NCI-H82 treated with DMSO at 0.1 percent for 48 hours (cell line): ENCODE results near the gene PLCH1.

Source experiments
- DNase-seq: peaks from one replicate; lab custom pipeline; 2025; ENCODE audit not compliant: unreplicated experiment; lab: John Stamatoyannopoulos, UW

The PLCH1 gene

DNA sequence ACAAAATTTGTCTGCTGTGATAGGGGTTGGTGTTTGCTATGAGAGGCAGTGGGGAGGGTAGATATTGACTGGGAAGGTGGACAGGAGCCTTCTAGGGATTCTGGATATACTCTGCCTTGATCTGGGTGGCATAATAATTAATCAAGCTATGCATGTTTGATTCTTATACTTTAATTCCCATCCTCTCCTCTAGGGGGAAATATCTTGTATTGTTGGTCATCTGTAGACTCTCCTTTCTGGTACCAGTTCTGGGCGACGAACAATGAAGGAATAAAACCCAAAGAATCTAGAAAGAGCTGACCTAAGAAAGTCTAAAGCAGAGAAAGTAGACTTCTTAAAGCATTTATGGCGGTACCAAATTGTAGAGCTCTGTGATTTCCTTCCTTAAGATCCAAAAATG lies 253.2 kb downstream of the PLCH1 start:
- DNase-seq = peak; percentile 4

DNA sequence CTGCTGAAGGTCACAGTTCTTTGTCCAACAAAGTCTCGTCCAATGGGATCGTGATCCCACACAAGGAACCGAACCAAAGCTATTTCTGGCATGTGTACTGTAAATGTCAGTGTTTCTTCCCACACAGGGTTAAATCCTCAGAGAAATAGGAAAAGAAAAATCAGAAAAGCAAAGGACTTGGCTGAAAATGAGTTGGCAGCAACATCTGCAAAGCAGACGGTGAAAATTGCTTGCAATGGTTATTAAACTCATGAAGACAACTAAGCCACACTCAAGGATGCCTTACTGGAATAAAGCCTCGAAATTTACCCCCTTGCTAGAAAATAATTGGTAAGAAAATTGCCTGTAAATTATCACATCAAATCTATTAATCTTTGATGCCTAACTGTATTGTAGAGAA lies 256.2 kb downstream of the PLCH1 start:
- DNase-seq = no peak

DNA sequence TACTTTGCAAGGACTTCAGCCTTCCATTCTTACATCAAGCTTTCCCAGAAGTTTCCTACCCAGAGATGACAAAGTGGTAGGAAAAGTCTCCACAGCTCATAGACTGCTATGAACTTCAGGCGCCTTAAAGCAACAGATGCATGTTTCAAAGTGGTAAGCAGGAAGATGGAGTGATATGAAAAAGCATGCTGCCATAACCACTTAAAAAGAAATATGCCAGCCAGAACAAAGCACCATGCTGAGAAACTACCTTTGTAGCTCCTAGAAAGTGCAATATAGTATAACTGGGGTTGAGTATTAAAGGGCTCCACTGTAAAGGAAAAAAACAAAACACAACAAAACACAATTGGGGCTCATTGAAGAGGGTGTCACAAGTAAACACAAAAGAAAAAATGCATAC lies 259.0 kb downstream of the PLCH1 start:
- no peak for DNase-seq

DNA sequence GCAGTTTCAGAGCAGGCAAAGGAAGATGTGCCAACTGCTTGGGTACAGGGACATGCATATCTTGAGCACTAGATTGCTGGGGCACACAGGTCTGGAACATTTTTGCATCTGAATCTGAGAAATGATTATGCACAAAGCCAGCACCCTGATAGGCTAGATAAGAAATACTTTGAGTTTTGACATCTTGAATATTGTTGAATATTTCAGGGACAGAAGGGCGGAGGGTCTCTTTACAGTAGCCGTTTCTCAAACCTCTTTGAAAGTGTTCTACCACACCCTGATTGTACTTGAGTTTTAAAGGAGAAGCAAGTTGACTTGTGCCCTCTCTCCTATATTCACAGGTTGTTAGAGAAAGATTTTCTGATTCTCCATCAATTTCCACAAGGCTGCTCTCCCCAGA lies 263.3 kb downstream of the PLCH1 start:
- DNase-seq = no peak

DNA sequence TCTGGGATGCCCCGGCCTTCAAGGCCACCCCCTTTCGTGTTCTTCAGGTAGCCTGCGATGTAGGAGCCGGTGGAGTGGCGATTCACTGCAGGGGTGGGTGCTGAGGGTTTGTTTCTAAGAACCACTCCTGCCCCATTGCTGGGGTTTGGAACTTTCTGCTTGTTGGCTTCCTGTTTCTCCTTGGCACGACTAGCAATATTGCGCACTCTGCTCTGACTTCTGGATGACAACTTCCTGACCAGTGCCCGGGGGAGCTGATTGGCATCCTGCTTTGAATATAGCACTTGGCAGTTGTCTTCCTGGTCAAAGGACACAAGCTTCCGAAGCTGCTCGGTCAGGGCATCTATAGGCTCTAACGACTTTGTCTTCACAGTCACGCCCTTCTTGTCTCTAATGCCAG lies 263.8 kb downstream of the PLCH1 start:
- DNase-seq = no peak

DNA sequence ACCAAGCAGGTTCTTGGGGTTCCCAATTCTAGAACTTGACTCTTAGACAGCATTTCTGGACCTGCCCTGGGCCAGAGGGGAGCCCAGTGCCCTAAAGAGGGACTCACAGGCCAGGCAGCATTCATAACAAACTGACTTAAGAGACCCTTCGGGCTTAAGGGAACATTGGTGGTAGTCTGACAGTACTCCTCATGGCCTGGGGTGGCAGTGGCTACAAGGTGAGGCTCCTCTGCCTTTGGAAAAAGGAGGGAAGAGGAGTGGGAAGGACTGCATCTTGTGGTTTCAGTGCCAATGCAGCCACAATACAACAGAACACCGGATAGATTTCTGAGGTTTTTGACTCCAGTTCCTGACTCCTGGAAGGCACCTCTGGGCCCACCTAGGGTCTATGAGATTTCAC lies 279.2 kb downstream of the PLCH1 start:
- no peak for DNase-seq

DNA sequence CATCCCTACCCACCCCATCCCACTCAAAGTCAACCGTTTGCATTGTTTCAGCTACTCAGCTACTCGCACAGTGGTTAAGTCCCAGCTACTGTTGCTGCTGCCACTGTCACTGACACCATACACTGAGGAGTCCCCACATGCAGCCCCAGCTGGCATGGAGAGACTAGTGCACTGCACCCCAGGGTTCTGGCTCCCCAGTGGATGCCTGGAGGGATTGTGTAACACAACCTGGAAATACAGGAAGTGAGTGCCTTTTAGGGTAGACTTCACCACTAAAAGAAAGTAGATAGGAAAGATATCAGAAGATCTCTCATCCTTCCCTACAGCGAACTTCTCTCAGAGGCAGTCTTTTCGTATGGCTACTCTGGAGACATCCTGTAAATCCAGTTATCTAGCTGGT lies 282.2 kb downstream of the PLCH1 start:
- no peak for DNase-seq

DNA sequence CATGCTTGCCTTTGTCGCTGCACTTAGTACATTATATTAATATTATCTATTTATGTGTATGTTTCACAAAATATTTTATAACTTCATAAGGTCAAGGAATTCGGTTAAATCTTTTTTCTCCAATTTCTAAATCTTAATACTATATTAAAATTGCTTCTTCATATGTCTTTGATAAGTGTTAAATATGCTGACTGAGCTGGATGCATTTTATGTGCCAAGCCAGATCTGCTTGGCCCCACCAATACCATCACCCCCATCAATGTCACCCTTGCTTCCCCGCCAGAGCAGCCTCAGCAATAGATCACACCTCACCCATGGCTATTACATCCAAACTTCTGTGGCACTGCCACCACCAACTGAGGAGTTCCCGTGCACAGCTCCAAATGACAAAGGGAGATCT lies 287.3 kb downstream of the PLCH1 start:
- no peak for DNase-seq

DNA sequence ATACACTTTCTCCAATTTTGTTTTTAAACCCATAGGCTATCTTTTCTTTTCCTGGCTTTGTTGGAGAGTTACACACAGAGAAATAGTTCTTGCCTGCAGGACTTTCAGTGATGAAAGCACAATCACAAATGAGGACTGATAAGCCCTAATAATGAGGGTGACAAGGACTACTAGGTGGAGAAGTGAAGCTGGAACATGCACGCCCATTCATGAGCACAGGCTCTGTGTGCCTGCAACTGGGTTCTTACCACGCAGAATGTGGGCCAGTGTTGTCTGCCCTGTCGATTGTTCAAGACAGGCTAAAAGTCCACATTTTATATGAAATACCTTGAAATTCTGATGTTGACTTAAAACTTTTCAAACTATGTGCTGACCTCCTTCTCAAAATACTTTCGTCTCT lies 289.1 kb downstream of the PLCH1 start:
- DNase-seq = no peak

DNA sequence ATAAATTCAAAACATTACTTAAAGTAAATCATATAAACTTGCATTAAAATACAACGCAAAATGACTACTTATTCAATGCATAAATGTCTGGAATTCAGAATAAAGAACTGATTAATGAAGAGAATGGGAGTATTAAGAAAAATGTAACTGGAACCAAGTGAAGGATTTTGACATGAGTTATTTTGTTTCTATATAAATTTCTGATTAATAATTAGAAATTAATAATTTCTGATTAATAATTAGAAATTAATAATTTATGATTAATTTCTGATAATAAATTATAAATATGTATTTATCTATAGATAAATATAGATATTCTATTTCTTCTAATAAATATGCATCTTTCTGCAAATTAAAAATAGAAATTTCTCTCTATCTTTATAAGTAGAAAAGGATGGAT lies 291.4 kb downstream of the PLCH1 start:
- DNase-seq = no peak

DNA sequence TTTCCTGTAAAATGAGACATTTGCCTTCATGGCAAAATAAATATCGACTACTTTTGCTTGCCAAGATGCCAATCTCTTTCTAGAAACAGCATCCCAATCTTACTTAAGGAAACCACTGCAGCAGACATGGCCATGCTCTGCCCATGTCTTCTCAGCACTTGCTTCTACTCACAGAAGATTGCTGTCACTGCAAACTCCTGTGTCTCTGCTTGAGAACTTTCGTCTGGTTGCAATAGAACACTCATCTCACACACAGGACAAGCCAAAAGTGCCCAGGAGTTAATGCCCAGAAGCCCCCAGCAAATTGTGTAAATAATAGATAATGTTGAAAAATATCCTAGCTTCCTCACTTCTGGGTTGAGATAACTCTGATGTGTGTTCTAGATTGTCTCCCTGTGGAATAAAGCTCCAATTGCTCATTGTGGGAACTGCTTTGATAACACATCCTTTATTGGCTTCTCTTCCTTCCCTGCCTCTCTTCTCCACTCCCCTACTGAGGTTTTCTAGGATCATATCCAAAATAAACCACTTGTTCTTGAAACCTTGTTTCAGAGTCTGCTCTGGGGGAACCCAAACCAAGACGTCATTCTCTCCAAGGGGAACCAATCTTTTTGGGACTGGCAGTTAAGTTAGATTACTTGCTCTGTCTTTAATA lies 295.1 kb downstream of the PLCH1 start:
- no peak for DNase-seq

DNA sequence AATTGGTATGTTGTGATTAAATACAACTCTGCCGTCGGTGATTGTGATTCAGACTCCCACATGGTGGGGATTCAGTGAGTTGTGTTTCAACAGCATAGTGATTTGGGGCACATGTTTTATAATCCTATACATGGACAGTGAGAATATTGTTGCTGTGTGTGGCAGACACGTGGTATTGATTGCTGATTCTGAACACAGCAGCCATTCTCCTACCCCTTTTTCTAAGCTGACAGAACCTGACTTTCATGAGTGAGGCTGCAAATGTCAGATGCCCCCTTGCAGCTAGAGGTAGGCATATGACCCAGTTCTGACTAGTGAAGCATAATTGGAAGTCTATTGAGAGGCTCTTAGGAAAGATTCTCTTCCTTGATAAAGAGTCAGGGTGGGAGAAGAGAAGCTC lies 296.3 kb downstream of the PLCH1 start:
- no peak for DNase-seq

DNA sequence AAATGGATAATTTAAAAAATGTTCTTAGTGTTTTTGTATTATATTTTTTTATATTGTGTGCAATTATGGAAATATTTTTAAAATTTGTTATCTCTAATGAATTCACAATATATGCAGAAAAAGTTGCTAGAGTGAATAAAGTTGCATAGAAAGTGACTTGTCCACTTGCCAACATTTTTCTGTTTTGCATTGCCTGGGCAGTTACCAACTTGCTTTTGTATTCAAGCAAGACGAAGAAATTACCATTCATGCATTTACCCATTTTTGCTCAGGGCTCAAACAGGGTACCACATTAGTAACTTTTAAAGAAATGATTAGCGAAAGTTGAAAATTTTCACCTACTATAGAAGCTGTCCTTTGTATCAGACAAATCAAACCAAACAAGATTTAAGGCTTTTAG lies 298.5 kb downstream of the PLCH1 start:
- no peak for DNase-seq

DNA sequence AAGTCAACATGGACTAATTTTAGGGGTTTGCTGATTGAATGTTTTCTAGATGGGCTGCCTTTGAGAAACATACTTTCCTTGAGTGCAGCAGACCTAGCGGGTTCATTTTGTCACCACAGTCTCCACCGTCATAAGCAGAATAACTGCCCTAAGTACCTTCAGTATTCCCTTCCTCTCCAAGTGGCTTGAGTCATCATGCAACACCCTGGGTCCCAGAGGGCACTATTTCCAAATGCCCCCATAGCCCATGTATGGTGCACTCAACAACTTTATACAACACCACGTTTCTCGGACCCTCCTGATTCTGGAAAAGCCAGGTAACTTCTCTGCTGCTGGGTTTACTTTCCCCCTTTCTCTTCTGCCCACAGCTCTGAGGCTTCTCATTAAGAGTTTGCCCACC lies 300.1 kb downstream of the PLCH1 start:
- DNase-seq = no peak

DNA sequence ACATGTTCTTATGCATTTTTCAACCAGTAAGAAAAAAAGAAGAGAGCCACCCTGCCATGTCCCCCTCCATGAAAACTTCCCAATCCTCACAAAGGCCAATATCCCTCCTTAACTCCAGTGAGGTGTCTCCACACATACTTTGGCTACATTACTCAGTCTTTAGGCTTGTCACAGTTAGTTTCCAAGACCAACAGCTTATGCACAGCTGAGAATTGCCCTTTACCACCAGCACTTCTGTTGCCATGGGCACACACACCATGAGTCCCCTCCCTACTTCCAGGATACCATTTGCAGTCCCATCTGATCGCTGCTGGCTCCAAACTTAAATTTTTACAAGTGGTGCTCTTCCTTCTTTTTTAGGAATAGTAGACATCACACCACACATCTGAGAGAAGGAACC lies 301.1 kb downstream of the PLCH1 start:
- DNase-seq = no peak

DNA sequence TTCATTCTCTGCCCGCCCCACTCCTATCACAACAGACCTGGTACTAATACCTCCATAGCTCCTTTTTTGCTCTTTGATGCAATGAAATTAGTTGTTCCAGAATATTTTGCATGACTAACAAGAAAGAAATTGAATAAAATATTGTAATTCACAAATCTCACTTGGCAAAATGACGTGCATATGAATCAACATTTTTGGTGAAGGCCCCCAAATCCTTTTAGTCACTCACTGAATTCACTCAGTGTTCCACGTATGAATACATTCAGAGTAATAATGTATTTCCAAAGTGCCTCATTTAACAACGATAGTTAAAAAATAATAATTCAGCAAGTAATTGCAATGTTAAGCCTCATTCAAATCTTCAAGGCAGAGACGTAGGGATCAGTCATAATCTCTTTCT lies 302.8 kb downstream of the PLCH1 start:
- DNase-seq = no peak

DNA sequence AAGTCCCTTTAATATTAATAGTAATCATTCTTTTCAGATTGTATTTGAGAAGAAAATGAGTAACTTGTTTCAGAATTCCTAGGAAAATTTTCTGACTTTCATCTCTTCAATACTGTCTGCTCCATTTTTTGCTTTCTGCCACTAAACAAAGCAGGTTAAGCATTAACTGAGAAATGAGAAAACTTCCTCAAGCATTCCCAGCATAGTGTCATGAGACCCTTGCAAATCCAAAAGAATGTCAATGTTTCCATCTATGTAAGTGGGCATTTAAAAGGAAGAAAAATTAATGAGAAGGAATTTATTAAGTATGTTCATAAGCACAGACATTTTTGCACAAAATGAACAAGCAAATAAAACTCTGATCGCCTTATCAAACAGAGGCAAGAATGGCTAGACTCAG lies 303.4 kb downstream of the PLCH1 start:
- no peak for DNase-seq

DNA sequence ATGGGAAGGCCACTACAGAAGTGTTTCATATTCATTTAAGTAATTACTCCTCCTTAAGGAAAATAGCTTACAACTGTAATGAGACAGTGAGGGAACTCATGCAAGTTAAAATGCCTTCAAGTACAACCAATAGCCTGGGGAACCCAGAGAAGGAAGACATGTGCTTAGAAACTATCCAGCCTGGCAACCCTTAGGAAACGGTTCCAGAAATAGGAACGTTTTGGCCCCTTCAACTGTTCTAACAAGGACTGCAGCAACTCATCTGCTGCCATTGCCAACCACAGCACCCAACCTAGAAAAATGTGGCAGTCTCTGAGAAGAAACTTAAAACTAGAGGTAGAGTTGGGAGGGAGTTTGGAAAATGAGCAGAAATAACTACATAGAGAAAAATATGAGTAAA lies 303.8 kb downstream of the PLCH1 start:
- DNase-seq = no peak

DNA sequence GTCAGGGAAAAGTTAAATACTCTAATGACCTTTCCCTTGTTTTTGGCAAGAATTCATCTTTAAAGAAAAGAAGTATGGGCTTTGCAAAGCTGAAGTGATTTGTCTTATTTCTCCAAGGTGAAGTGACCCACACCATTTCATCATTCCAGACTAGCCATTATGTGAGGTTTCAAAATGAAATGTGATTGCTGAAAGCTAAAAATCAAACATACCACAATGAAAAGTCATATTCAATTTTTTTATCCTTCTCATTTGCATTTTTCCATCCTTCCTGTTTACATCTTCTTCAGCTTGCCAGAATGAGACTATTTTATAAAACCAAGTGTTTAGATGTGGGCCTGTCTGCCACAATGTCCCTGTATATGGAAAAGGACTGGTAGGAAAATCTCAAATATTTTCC lies 309.1 kb downstream of the PLCH1 start:
- no peak for DNase-seq

DNA sequence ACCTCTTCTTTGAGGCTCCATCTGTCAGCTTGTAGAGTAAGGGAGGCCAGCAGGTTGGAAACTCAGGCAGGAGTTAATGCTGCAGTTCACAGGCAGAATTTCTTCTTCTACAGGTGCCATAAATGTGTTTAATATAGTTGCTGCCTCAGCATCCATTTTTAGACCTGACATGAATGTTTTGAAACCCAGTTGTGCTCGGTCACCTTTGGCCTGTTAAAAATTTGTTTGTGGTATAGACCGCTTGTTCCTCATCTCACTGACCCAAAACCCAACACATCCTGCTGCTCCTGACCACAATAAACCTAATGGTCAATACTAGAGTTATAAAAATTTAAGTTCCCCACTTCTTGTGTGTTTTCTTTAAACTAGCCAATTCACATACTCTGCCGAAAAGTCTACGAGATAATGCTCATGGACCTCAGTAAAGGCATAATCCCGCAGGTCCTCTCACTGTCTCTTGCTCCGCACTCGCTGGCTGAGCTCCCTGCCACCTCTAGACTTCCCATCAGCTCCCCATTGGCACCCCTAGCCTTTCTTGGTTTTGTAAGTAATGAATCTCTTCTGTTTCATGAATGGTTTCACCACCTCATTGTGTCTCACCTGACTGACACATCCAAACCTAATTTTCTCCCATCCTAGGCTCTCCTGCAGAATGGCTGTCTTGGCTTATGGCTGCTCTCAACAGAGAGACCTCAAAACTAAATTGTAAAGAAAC lies 312.9 kb downstream of the PLCH1 start:
- no peak for DNase-seq

DNA sequence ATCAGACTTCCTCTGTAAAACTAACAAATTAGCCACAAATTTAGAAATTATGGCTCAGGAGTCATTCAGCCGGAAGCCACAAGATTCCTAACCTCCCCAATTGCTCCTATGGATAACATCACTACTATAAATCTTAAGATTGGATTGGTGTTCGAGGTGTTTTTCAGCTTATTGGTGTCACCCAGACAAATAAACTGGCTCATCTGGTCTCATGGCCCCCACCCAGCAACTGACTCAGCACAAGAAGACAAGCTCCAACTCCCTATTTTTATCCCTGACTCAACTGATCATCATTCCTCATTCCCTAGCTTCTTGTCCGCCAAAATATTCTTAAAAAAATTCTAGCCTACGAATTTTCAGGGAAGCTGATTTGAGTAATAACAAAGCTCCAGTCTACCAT lies 316.3 kb downstream of the PLCH1 start:
- no peak for DNase-seq

DNA sequence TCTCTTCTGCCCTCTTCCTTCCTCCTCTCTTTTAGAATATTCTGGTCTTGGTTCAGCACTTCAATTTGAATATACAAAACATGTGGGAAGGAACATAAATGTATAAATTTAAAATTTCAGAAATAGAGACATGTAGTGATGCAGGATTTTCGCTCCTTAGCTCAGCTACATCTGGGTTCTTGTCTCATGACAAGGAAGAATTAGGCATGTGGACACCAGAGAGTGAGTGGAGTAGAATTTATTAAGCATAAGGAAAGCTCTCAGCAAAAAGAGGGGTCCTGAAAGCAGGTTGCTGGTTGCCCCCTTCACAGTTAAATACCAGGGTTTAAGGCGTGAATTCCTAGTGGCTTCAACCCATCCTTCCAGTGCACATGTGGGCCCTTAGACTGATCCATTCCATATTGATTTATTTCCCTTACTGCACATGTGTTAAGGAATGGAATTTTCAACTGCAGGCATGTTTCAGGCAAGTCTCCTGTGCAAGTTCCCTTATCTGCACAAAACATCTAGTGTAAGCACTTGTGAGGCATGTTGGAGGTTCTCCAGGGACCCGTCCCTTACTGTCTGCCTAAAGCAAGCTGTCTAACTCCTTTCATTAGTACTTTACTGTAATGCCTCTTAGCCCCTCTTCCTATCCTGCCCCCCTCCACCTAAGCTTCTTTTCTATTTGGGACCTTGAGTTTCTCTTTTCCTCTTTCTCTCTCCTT lies 318.2 kb downstream of the PLCH1 start:
- no peak for DNase-seq

DNA sequence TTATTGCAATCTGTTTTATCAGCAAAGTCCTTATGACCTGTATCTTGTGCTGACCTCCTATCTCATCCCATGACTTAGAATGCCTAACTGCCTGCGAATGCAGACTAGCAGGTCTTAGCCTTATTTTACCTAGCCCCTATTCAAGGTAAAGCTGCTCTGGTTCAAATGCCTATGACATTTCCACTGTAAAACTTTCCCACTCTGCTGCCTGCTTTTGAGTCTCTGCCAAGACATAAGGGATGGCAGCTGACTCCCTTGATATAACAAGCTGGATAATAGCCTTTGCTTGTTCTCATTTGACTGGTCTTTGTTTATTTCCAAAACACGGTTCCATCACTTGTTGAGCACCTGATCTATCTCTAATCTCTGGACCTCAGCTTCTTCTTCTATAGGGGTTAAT lies 319.5 kb downstream of the PLCH1 start:
- no peak for DNase-seq
